HL-60 (cell line): ENCODE data around the gene CTF1.

Experiments
- DNase-seq, 2 experiments: peaks; one replicate each; pipeline ENCODE4 v3.0.0-alpha.2; 2010 to 2020; ENCODE audit warnings: low read depth in 1 of 2, low spot score in 1 of 2
- H3K27ac ChIP-seq: fragments of 250-450 bp; sonication (Bioruptor Pico); replicated peaks from 2 replicates; pipeline ENCODE4 v1.5.1; 2020; ENCODE audit warnings: mild to moderate bottlenecking, moderate library complexity
- H3K27me3 ChIP-seq: fragments of 250-450 bp; sonication (Bioruptor Pico); 2 replicates; pipeline ENCODE4 v1.5.1; 2021; ENCODE audit warnings: mild to moderate bottlenecking, moderate library complexity; ENCODE audit not compliant: insufficient read depth, poor library complexity, severe bottlenecking
- H3K4me3 ChIP-seq: replicated peaks from 2 replicates; pipeline ENCODE4 v1.5.1; 2011; ENCODE audit warnings: mild to moderate bottlenecking, control low read depth, low read length; ENCODE audit not compliant: insufficient read depth
- CTCF ChIP-seq: IDR thresholded peaks from one replicate; pipeline ENCODE4 v1.5.1; 2011; ENCODE audit warnings: low read length, control low read depth, inconsistent platforms; ENCODE audit not compliant: insufficient read depth
- GABPA ChIP-seq: IDR thresholded peaks from 2 replicates; pipeline ENCODE4 v1.6.1; 2012; ENCODE audit warnings: low read depth
- POLR2AphosphoS5 ChIP-seq: IDR thresholded peaks from 2 replicates; pipeline ENCODE4 v1.6.1; 2012; ENCODE audit warnings: low read depth
- REST ChIP-seq: IDR thresholded peaks from 2 replicates; pipeline ENCODE4 v1.6.1; 2012; ENCODE audit warnings: low read depth; ENCODE audit not compliant: insufficient replicate concordance
- SPI1 ChIP-seq: IDR thresholded peaks from 2 replicates; pipeline ENCODE4 v1.6.1; 2012; ENCODE audit warnings: low read depth, mild to moderate bottlenecking, borderline replicate concordance

CTF1 gene

GRCh38 chr16:30948667-30949649 is 52.5 kb downstream of the CTF1 start, which contains the start of gene ORAI3:
Gene ORAI3 (plus strand): TSS chr16:30949068. CDS start chr16:30949290, 222 bp downstream.
- peak; percentile 80 to 90 for DNase-seq

GRCh38 chr16:30949650-30950515 is 53.5 kb downstream of the CTF1 start:
- H3K27ac ChIP-seq, result peak overlapping the region; percentile 88
- TF ChIP-seq POLR2AphosphoS5 (peak; percentile 97), REST (no peak), CTCF (no peak), SPI1 (peak; percentile 24; the same call in 1 of the 2 replicates), GABPA (no peak)
- peak; percentile 90 to 93 for DNase-seq
- H3K4me3 ChIP-seq, result peak overlapping the region; percentile 47
- H3K27me3 ChIP-seq, result no peaks in the 10 kb centered on the region

More at GRCh38 chr16:30948667-30949649, 52.5 kb downstream of the CTF1 start, which contains the start of gene ORAI3:
- Histone ChIP-seq H3K27ac (peak within 1 kb of the TSS; percentile 88), H3K27me3 (no peaks in the 10 kb centered on the region), H3K4me3 (peak within 1 kb of the TSS; percentile 47)
- TF ChIP-seq SPI1 (peak; percentile 97), REST (peak; percentile 59), GABPA (peak; percentile 54), CTCF (no peak), POLR2AphosphoS5 (peak; percentile 72; the same call in 1 of the 2 replicates)

DNA sequence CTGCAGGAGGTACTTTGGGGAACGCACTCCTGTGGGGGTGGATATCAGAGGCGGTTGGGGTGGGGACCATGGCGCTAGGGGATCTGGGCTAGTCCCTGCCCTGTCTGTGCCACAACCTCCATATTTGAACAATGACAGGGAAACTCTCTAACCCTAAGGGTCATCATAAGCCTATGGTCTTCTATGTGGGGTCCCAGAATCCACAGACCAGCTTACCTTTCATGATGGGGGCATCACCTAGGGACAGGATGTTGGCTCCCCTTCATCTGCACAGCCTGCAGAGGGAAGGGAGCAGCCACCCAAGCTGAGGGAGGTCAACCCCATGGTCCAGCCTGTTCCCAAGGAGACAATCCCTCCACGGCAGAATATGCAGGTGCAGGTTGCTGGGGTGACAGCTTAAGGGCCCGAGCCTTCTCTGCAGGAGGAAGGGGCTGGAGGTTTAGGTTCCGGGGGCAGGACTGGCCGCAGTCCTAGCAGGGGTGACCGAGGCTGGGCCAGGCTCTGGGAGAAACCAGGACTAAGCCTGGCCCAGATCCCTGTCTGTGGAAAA is 54.2 kb downstream of the CTF1 start:
- TF ChIP-seq CTCF (no peak), POLR2AphosphoS5 (no peak), GABPA (no peak), REST (no peak), SPI1 (no peak)
- DNase-seq, result no peak
- Histone ChIP-seq H3K4me3 (peak overlapping the region; percentile 47), H3K27ac (peak overlapping the region; percentile 88), H3K27me3 (no peaks in the 10 kb centered on the region)
